Loucy (cell line): ENCODE results near the gene EEPD1.

Experiments used
- H2AFZ ChIP-seq: fragments of 200-600 bp; sonication (generic); 2 replicates; pipeline ENCODE4 v1.6.0; 2016; ENCODE audit warnings: antibody characterized with exemption, mild to moderate bottlenecking, low read length, moderate library complexity
- H3F3A ChIP-seq: fragments of 200-600 bp; 2 replicates; pipeline ENCODE4 v1.6.0; 2016; ENCODE audit warnings: antibody characterized with exemption, low read depth, mild to moderate bottlenecking
- H3K27me3 ChIP-seq: fragments of 200-600 bp; sonication (generic); 2 replicates; pipeline ENCODE4 v1.6.1; 2014; ENCODE audit warnings: low read length, mild to moderate bottlenecking; ENCODE audit not compliant: insufficient read depth, poor library complexity, severe bottlenecking
- H3K36me3 ChIP-seq: fragments of 200-600 bp; sonication (generic); 2 replicates; pipeline ENCODE4 v1.6.1; 2016; ENCODE audit warnings: low read length; ENCODE audit not compliant: insufficient read depth
- H3K4me1 ChIP-seq: fragments of 200-600 bp; sonication (generic); 2 replicates; pipeline ENCODE4 v1.5.1; 2014; ENCODE audit warnings: low read length, mild to moderate bottlenecking; ENCODE audit not compliant: insufficient read depth, poor library complexity, severe bottlenecking
- H3K4me2 ChIP-seq: fragments of 200-600 bp; sonication (generic); 2 replicates; pipeline ENCODE4 v1.6.0; 2014; ENCODE audit warnings: antibody characterized with exemption, low read length, low read depth, mild to moderate bottlenecking; ENCODE audit not compliant: poor library complexity, severe bottlenecking
- H3K4me3 ChIP-seq: fragments of 200-600 bp; sonication (generic); 2 replicates; pipeline ENCODE4 v1.5.1; 2014; ENCODE audit warnings: low read length, mild to moderate bottlenecking, mixed read lengths; ENCODE audit not compliant: poor library complexity, severe bottlenecking
- H3K79me2 ChIP-seq: fragments of 200-600 bp; sonication (generic); 2 replicates; pipeline ENCODE4 v1.6.1; 2014; ENCODE audit warnings: low read length; ENCODE audit not compliant: insufficient read depth
- H3K9ac ChIP-seq: fragments of 200-600 bp; sonication (generic); 2 replicates; pipeline ENCODE4 v1.6.0; 2014; ENCODE audit warnings: mild to moderate bottlenecking, low read depth, low read length, moderate library complexity; ENCODE audit not compliant: poor library complexity, severe bottlenecking
- H3K9me2 ChIP-seq: fragments of 200-600 bp; sonication (generic); replicated peaks from 2 replicates; pipeline ENCODE4 v1.6.1; 2016; ENCODE audit warnings: low read depth, low read length, mixed read lengths
- H3K9me3 ChIP-seq: fragments of 200-600 bp; sonication (generic); 2 replicates; pipeline ENCODE4 v1.6.1; 2014; ENCODE audit warnings: mild to moderate bottlenecking, antibody characterized with exemption, low read length, low read depth; ENCODE audit not compliant: insufficient read depth
- H4K20me1 ChIP-seq: fragments of 200-600 bp; sonication (generic); 2 replicates; pipeline ENCODE4 v1.6.0; 2014; ENCODE audit warnings: antibody characterized with exemption, low read length, mild to moderate bottlenecking; ENCODE audit not compliant: insufficient read depth, poor library complexity, severe bottlenecking
- EZH2phosphoT487 ChIP-seq: fragments of 200-600 bp; IDR thresholded peaks from 2 replicates; pipeline ENCODE4 v1.6.1; 2018; ENCODE audit warnings: antibody characterized with exemption, mild to moderate bottlenecking, moderate library complexity, borderline replicate concordance
- TF ChIP-seq, protein P1 (sequence below): fragments of 200-600 bp; sonication (generic); conservative IDR thresholded peaks from 2 replicates; pipeline ENCODE4 v1.5.1; 2014; ENCODE audit warnings: mild to moderate bottlenecking, antibody characterized with exemption, low read length

EEPD1 gene

DNA sequence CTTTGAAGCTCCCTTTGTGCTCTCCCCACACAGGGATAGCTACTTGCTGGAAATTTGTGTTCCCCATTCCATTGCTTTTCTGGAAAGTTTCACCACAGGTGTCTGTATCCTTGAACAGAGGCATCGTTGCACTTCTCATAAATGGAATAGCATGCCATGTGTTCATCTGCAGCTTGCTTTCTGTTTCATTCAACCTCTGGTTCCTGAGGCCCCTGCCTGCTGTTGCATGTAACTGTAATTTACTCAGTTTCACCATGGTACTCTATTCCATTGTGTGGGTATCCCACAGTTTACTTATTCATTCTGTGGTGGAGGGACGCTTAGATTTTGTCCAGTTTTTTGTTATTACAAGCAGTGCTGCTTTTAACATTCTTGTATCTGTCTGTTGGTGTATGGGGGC lies 32.0 kb downstream of the EEPD1 start:
- no peaks in the 10 kb centered on the region for H3F3A ChIP-seq
- no peaks in the 10 kb centered on the region for H3K9me3 ChIP-seq
- H3K36me3 ChIP-seq: no peaks in the 10 kb centered on the region
- H3K4me2 ChIP-seq: no peak overlapping the region
- H3K79me2 ChIP-seq: no peaks in the 10 kb centered on the region; the same call in 1 of the 2 replicates
- H3K4me3 ChIP-seq: no peak overlapping the region
- H4K20me1 ChIP-seq: no peaks in the 10 kb centered on the region
- H3K4me1 ChIP-seq: peaks cover 4% of the 10 kb centered on the region
- no peaks in the 10 kb centered on the region for H3K27me3 ChIP-seq
- H3K9me2 ChIP-seq: no peaks in the 10 kb centered on the region
- H3K9ac ChIP-seq: no peak overlapping the region
- TF ChIP-seq, protein P1, sequence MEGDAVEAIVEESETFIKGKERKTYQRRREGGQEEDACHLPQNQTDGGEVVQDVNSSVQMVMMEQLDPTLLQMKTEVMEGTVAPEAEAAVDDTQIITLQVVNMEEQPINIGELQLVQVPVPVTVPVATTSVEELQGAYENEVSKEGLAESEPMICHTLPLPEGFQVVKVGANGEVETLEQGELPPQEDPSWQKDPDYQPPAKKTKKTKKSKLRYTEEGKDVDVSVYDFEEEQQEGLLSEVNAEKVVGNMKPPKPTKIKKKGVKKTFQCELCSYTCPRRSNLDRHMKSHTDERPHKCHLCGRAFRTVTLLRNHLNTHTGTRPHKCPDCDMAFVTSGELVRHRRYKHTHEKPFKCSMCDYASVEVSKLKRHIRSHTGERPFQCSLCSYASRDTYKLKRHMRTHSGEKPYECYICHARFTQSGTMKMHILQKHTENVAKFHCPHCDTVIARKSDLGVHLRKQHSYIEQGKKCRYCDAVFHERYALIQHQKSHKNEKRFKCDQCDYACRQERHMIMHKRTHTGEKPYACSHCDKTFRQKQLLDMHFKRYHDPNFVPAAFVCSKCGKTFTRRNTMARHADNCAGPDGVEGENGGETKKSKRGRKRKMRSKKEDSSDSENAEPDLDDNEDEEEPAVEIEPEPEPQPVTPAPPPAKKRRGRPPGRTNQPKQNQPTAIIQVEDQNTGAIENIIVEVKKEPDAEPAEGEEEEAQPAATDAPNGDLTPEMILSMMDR: no peak
- no peak for TF ChIP-seq EZH2phosphoT487
- no peak overlapping the region for H2AFZ ChIP-seq

DNA sequence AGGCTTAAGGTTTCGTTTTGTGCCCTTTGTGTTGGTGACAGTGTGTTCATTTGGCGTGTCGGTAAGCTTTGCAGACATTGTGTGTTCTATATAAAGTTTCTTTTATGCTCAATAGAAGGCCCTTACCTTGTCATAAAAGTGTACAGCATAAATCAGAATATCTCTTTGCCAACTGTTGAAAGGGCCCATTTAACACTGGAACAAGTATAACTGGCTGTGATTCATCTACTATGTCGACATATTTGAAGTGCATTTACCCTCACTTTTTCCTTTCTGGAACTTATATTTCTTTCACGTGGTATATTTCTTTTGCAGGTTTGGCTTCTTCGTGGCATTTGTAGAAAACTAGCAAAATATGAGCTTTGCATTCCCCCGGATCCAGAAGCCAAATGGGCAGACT lies 32.7 kb downstream of the EEPD1 start:
- Histone ChIP-seq H3K27me3 (no peaks in the 10 kb centered on the region), H3K9me2 (no peaks in the 10 kb centered on the region), H2AFZ (no peak overlapping the region), H3K4me1 (peaks cover 4% of the 10 kb centered on the region), H3K9ac (no peak overlapping the region), H3K36me3 (no peaks in the 10 kb centered on the region), H3K4me3 (no peak overlapping the region), H3F3A (no peaks in the 10 kb centered on the region), H3K79me2 (no peaks in the 10 kb centered on the region; the same call in 1 of the 2 replicates), H3K4me2 (no peak overlapping the region), H3K9me3 (no peaks in the 10 kb centered on the region), H4K20me1 (no peaks in the 10 kb centered on the region)
- no peak for TF ChIP-seq EZH2phosphoT487
- TF ChIP-seq, protein P1: no peak

DNA sequence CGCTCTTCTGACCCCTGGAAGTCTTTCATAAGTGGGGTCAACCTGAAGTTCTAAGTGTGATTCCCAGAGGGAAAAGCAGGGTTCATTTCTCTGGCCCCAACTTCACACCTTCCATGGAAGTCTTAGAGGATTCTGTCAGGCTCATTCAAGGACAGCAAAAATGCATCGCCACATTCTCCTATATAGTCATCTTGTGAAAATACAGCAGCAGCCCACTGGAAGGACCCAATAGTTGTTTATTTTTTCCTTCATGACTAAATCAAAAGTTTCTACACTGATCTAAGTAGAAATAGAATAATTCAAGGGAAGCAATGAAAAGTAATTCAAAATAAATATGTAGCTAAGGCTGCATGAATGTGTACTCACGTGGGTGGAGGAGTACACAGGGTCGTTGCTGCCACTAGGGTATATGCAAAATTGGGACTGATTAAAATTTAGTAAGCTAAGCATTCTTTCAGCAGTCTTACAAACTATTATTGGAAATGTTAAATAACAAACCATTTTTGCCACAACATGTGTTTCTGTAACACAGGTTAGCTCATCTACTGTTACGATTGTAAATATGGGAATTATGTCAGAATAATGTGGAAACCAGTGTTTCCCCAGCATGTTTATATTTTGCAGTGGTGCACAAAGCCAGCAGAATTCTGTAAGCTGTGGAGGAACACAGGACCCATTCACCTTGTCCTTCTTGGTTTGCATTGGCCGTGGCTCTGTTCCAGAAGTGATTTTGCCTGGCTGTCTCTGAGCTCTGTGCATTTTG lies 33.5 kb downstream of the EEPD1 start:
- no peaks in the 10 kb centered on the region; the same call in 1 of the 2 replicates for H3K79me2 ChIP-seq
- peaks cover 5% of the 10 kb centered on the region for H3K4me1 ChIP-seq
- no peaks in the 10 kb centered on the region for H3K27me3 ChIP-seq
- H3K4me2 ChIP-seq: no peak overlapping the region
- H3K9me3 ChIP-seq: no peaks in the 10 kb centered on the region
- H3K36me3 ChIP-seq: no peaks in the 10 kb centered on the region
- no peak overlapping the region for H3K4me3 ChIP-seq
- no peaks in the 10 kb centered on the region for H3K9me2 ChIP-seq
- no peak overlapping the region for H3K9ac ChIP-seq
- no peaks in the 10 kb centered on the region for H4K20me1 ChIP-seq
- no peak overlapping the region for H2AFZ ChIP-seq
- TF ChIP-seq, protein P1: no peak
- no peak for TF ChIP-seq EZH2phosphoT487
- H3F3A ChIP-seq: no peaks in the 10 kb centered on the region
